K562 (cell line): ENCODE data around the gene KIF18B. TPM values are rescaled to one million over a fixed set of nuclear protein-coding genes. Genes with fewer than 3 reads are reported as not detected.

Experiments
- ATAC-seq: fragments of 200-7000 bp; cut with Tn5 transposase; 3 replicates; pipeline ENCODE4 v1.9.1; 2020; ENCODE audit warnings: moderate library complexity
- BruUV-seq: library from RNA; stranded (reverse); fragments of 400-500 nt; replicated peaks from 2 replicates; lab custom pipeline; 2021; lab: Mats Ljungman, UMichigan
- CTCF ChIA-PET: fragments of 300-600 bp; formaldehyde crosslinking; extraction: SDS; loops from one replicate; lab custom pipeline; 2021; ENCODE audit warnings: low intra/inter-chr PET ratio; lab: Yijun Ruan, JAX
- POLR2A ChIA-PET: fragments of 300-600, 350-650 bp; sonication (Branson Sonifier 250); formaldehyde crosslinking; extraction: SDS; loops from one replicate; lab custom pipeline; 2021; ENCODE audit warnings: antibody characterized with exemption, inconsistent platforms; lab: Yijun Ruan, JAX
- DNase-seq, 4 experiments: peaks; one replicate each; pipeline versions ENCODE4 v3.0.0 to v3.0.0-alpha.2; 2011 to 2018; ENCODE audit warnings: low spot score in 3 of 4, mixed read lengths in 3 of 4; ENCODE audit errors: extremely low read depth in 1 of 4
- FAIRE-seq: peaks from 2 replicates; lab custom pipeline; 2011; peaks lifted over from hg19 to GRCh38; lab: Jason Lieb, UNC
- H2AFZ ChIP-seq: 2 replicates; pipeline ENCODE4 v1.6.0; 2011; ENCODE audit warnings: low read depth, low read length, control low read depth, inconsistent platforms
- H3K27ac ChIP-seq: fragments of 200-600 bp; 3 replicates; pipeline ENCODE4 v1.8.0; 2011; ENCODE audit warnings: low read depth, mild to moderate bottlenecking, control low read depth, inconsistent platforms, low read length, moderate library complexity, mixed read lengths; ENCODE audit errors: extremely low read depth
- H3K27me3 ChIP-seq, 2 experiments: fragments of 300-600 bp in 1 of 2; 2 replicates in 1 of 2; 3 replicates in 1 of 2; pipeline versions ENCODE4 v1.6.0 to v1.8.0; 2011; ENCODE audit warnings: inconsistent platforms in 2 of 2, low read length in 2 of 2, mild to moderate bottlenecking in 1 of 2, mixed read lengths in 1 of 2, moderate library complexity in 1 of 2; ENCODE audit not compliant: control insufficient read depth in 2 of 2, insufficient read depth in 2 of 2
- H3K36me3 ChIP-seq: fragments of 300-600 bp; 3 replicates; pipeline ENCODE4 v1.8.0; 2011; ENCODE audit warnings: mild to moderate bottlenecking, low read length, inconsistent platforms; ENCODE audit not compliant: control insufficient read depth, insufficient read depth
- H3K4me1 ChIP-seq, 2 experiments: fragments of 200-600 bp in 1 of 2; replicated peaks in 1 of 2; 2 replicates in 1 of 2; 3 replicates in 1 of 2; pipeline versions ENCODE4 v1.5.1 to v1.8.0; 2011; ENCODE audit warnings: inconsistent platforms in 2 of 2, low read length in 2 of 2, mild to moderate bottlenecking in 1 of 2, mixed read lengths in 1 of 2, moderate library complexity in 1 of 2; ENCODE audit not compliant: control insufficient read depth in 2 of 2, insufficient read depth in 2 of 2
- H3K4me2 ChIP-seq: 2 replicates; pipeline ENCODE4 v1.6.1; 2011; ENCODE audit warnings: low read length, control low read depth, inconsistent platforms, mixed read lengths; ENCODE audit not compliant: insufficient read depth
- H3K4me3 ChIP-seq: fragments of 200-600 bp; sonication (generic), shearing (Covaris generic); 2 replicates; pipeline ENCODE4 v1.5.1; 2016; ENCODE audit warnings: control low read depth, inconsistent platforms
- H3K79me2 ChIP-seq: fragments of 200-600 bp; 3 replicates; pipeline ENCODE4 v1.8.0; 2011; ENCODE audit warnings: low read length, inconsistent platforms; ENCODE audit not compliant: control insufficient read depth, insufficient read depth
- H3K9ac ChIP-seq, 2 experiments: 2 replicates each; pipeline versions ENCODE4 v1.6.0 to v1.6.1; 2011; ENCODE audit warnings: low read depth in 2 of 2, low read length in 2 of 2, control low read depth in 1 of 2, inconsistent platforms in 1 of 2, mild to moderate bottlenecking in 1 of 2, mixed read lengths in 1 of 2; ENCODE audit not compliant: insufficient read depth in 1 of 2
- H3K9me1 ChIP-seq: one replicate; pipeline ENCODE4 v1.6.0; 2011; ENCODE audit warnings: inconsistent platforms, mild to moderate bottlenecking, low read length, moderate library complexity; ENCODE audit not compliant: control insufficient read depth, insufficient read depth
- H3K9me3 ChIP-seq: replicated peaks from 2 replicates; pipeline ENCODE4 v1.5.1; 2011; ENCODE audit warnings: low read depth, low read length, inconsistent platforms; ENCODE audit not compliant: control insufficient read depth, insufficient read depth
- H4K20me1 ChIP-seq: replicated peaks from 2 replicates; pipeline ENCODE4 v1.6.1; 2011; ENCODE audit warnings: low read length, inconsistent platforms, mixed read lengths; ENCODE audit not compliant: control insufficient read depth, insufficient read depth
- BRCA1 ChIP-seq, 2 experiments: fragments of 450-650 bp in 1 of 2; sonication (generic) in 1 of 2; formaldehyde crosslinking in 1 of 2; IDR thresholded peaks; 2 replicates each; pipeline versions ENCODE4 v1.5.0 to v1.6.1; 2017 to 2020; ENCODE audit warnings: mild to moderate bottlenecking in 1 of 2, missing genetic modification reagents in 1 of 2
- DLX4 ChIP-seq: fragments of 250-450 bp; sonication (Bioruptor Pico); IDR thresholded peaks from 2 replicates; pipeline ENCODE4 v1.6.1; 2021; ENCODE audit warnings: mild to moderate bottlenecking
- FOXK1 ChIP-seq: sonication (generic); formaldehyde crosslinking; IDR thresholded peaks from 2 replicates; pipeline ENCODE4 v1.8.0; 2022; ENCODE audit warnings: missing genetic modification reagents, mild to moderate bottlenecking, borderline replicate concordance
- LCOR ChIP-seq: sonication (generic); formaldehyde crosslinking; IDR thresholded peaks from 2 replicates; pipeline ENCODE4 v1.8.0; 2022; ENCODE audit warnings: mild to moderate bottlenecking, missing genetic modification reagents
- MCM5 ChIP-seq: fragments of 450-650 bp; IDR thresholded peaks from 2 replicates; pipeline ENCODE4 v1.6.1; 2016; ENCODE audit warnings: low read depth
- MEF2A ChIP-seq: IDR thresholded peaks from 2 replicates; pipeline ENCODE4 v1.6.1; 2011; ENCODE audit warnings: low read depth, mild to moderate bottlenecking, low read length, moderate library complexity; ENCODE audit not compliant: control insufficient read depth
- NCOA2 ChIP-seq, 2 experiments: fragments of 450-650 bp; IDR thresholded peaks; 2 replicates each; pipeline ENCODE4 v1.6.1; 2018; ENCODE audit warnings: mild to moderate bottlenecking in 2 of 2, moderate library complexity in 1 of 2; ENCODE audit not compliant: partially characterized antibody in 2 of 2
- NCOA4 ChIP-seq: fragments of 450-650 bp; IDR thresholded peaks from 2 replicates; pipeline ENCODE4 v1.6.1; 2018; ENCODE audit warnings: mild to moderate bottlenecking; ENCODE audit not compliant: partially characterized antibody
- NR1H2 ChIP-seq: sonication (generic); formaldehyde crosslinking; IDR thresholded peaks from 2 replicates; pipeline ENCODE4 v1.4.0; 2020; ENCODE audit warnings: mild to moderate bottlenecking, missing genetic modification reagents
- PRMT5 ChIP-seq: sonication (generic); formaldehyde crosslinking; IDR thresholded peaks from 2 replicates; pipeline ENCODE4 v1.5.0; 2020; ENCODE audit warnings: missing genetic modification reagents
- TFAM ChIP-seq: fragments of 250-450 bp; sonication (Bioruptor Pico); conservative IDR thresholded peaks from 2 replicates; pipeline ENCODE4 v1.5.0; 2021; ENCODE audit warnings: mild to moderate bottlenecking, moderate library complexity
- ZNF217 ChIP-seq: sonication (generic); formaldehyde crosslinking; IDR thresholded peaks from 2 replicates; pipeline ENCODE4 v1.8.0; 2022; ENCODE audit warnings: mild to moderate bottlenecking, missing genetic modification reagents
- ZNF232 ChIP-seq: sonication (generic); formaldehyde crosslinking; IDR thresholded peaks from 2 replicates; pipeline ENCODE4 v1.8.0; 2022; ENCODE audit warnings: mild to moderate bottlenecking, missing genetic modification reagents
- ZNF282 ChIP-seq: sonication (generic); formaldehyde crosslinking; IDR thresholded peaks from 2 replicates; pipeline ENCODE4 v1.8.1; 2023; ENCODE audit warnings: missing genetic modification reagents
- ZNF347 ChIP-seq: fragments of 450-650 bp; formaldehyde crosslinking; IDR thresholded peaks from 2 replicates; pipeline ENCODE4 v1.4.0; 2020; ENCODE audit warnings: low read depth, mild to moderate bottlenecking, moderate library complexity
- ZNF780A ChIP-seq: fragments of 250-450 bp; sonication (Bioruptor Pico); IDR thresholded peaks from 2 replicates; pipeline ENCODE4 v1.5.0; 2021; ENCODE audit warnings: mild to moderate bottlenecking
- ZSCAN29 ChIP-seq: fragments of 450-650 bp; IDR thresholded peaks from 2 replicates; pipeline ENCODE4 v1.6.1; 2017
- WGBS: fragments of 100-300 bp; shearing (Covaris generic); methylation state at CpG from one replicate; pipeline ENCODE4 v1.1.6; 2016; ENCODE audit warnings: low coverage, mixed read lengths; ENCODE audit not compliant: insufficient coverage; ENCODE audit errors: missing lambda C conversion rate; 5-methylcytosine and 5-hydroxymethylcytosine counted together
- in situ Hi-C: fragments of 300-500 bp; cut with MboI; formaldehyde crosslinking; loops from 4 replicates; pipeline ENCODE4 v1.15.0; 2018; ENCODE audit warnings: inconsistent platforms, mixed read lengths
- intact Hi-C: fragments of 100-400 bp; cut with micrococcal nuclease; formaldehyde crosslinking; loops from 2 replicates; pipeline ENCODE4 v1.14.2; 2022
- polyA plus RNA-seq, 8 experiments: library from polyadenylated mRNA; depleted of rRNA in 4 of 8; stranded (reverse) in 5 of 8; unstranded in 3 of 8; fragments of >200 nt; fragmentation: Nextera tagmentation in 2 of 8; fragmentation: Illumina TruSeq in 1 of 8; extraction: Ambion mirVana in 2 of 8; extraction: Trizol in 1 of 8; gene quantifications; 2 replicates each; pipeline versions ENCODE4 v1.2.1 to v1.2.3, GENCODE V29; 2011 to 2014; ENCODE audit warnings: inconsistent platforms in 1 of 8, missing spikeins in 1 of 8
- total RNA-seq, 7 experiments: library from RNA; depleted of rRNA in 6 of 7; stranded (reverse); fragments of >200 nt in 6 of 7; fragmentation: Illumina TruSeq in 2 of 7; extraction: Trizol in 2 of 7; gene quantifications; 2 replicates each; pipeline versions ENCODE4 v1.2.1 to v1.2.3, GENCODE V29; 2011 to 2021; ENCODE audit warnings: low replicate concordance in 1 of 7
- TF ChIP-seq, protein P1 (sequence below): fragments of 450-650 bp; formaldehyde crosslinking; IDR thresholded peaks from 2 replicates; pipeline ENCODE4 v1.4.0; 2020; ENCODE audit warnings: mild to moderate bottlenecking, moderate library complexity
- TF ChIP-seq, protein P2 (sequence below): fragments of 250-450 bp; sonication (Bioruptor Pico); IDR thresholded peaks from 2 replicates; pipeline ENCODE4 v1.4.0; 2020; ENCODE audit warnings: mild to moderate bottlenecking, moderate library complexity

KIF18B gene
- total and polyA plus RNA-seq, 9 of the 15 experiments (the other 6 are each of a cell fraction or from before 2014, with no cell fraction given), result 2.0 to 42.8 (median 13.2) TPM

GRCh38 chr17:44995436-44996001, 47.9 kb upstream of the KIF18B start:
- no peaks in the 10 kb centered on the region for H3K79me2 ChIP-seq
- no peaks in the 10 kb centered on the region; the same call in 1 of the 2 replicates for H4K20me1 ChIP-seq
- H3K4me2 ChIP-seq, result no peak overlapping the region
- no peak overlapping the region for H2AFZ ChIP-seq
- CTCF ChIA-PET, result no interaction called here
- no peaks in the 10 kb centered on the region for H3K9me3 ChIP-seq
- POLR2A ChIA-PET, result interaction anchor here (1.4 kb wide), 1 partner anchor 8 kb away, joined by 3 read pairs; no protein-coding TSS in a partner anchor
- no peak overlapping the region for H3K4me3 ChIP-seq
- peaks cover 22 to 62% of the 10 kb centered on the region in 2 experiments; a peak in 4 of 5 replicates for H3K27me3 ChIP-seq
- intact Hi-C loops (no loop called here), in situ Hi-C loops (no loop called here)
- no peaks in the 10 kb centered on the region for H3K36me3 ChIP-seq
- no peak overlapping the region for H3K9ac ChIP-seq
- DNase-seq (no peak), ATAC-seq (no peak), FAIRE-seq (no peak)
- H3K4me1 ChIP-seq, result 0 out of 5 replicates have a peak, but pooled peaks cover 0 to 3% of the 10 kb centered on the region in 2 experiments
- peaks cover 2% of the 10 kb centered on the region for H3K9me1 ChIP-seq
- BruUV-seq, result no TSS peak
- TF ChIP-seq ZNF780A (CRISPR knock-in tag) (no peak), ZSCAN29 (no peak), NCOA4 (no peak), MEF2A (no peak), DLX4 (no peak), FOXK1 (no peak), MCM5 (no peak), ZNF232 (CRISPR knock-in tag) (no peak), LCOR (CRISPR knock-in tag) (no peak), ZNF217 (CRISPR knock-in tag) (no peak), ZNF347 (CRISPR knock-in tag) (no peak), TFAM (CRISPR knock-in tag) (no peak), PRMT5 (CRISPR knock-in tag) (no peak), NR1H2 (no peak), BRCA1 (IDR thresholded peaks at IDR 0.05) (no peak), BRCA1 (CRISPR knock-in tag; IDR thresholded peaks at IDR 0.05) (no peak), NCOA2 (IDR thresholded peaks at IDR 0.05; ENCODE audit: partially characterized antibody in 2 of 2) (no peak), ZNF282 (CRISPR knock-in tag) (no peak)
- TF ChIP-seq, protein P1, sequence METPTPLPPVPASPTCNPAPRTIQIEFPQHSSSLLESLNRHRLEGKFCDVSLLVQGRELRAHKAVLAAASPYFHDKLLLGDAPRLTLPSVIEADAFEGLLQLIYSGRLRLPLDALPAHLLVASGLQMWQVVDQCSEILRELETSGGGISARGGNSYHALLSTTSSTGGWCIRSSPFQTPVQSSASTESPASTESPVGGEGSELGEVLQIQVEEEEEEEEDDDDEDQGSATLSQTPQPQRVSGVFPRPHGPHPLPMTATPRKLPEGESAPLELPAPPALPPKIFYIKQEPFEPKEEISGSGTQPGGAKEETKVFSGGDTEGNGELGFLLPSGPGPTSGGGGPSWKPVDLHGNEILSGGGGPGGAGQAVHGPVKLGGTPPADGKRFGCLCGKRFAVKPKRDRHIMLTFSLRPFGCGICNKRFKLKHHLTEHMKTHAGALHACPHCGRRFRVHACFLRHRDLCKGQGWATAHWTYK, result no peak
- TF ChIP-seq, protein P2, sequence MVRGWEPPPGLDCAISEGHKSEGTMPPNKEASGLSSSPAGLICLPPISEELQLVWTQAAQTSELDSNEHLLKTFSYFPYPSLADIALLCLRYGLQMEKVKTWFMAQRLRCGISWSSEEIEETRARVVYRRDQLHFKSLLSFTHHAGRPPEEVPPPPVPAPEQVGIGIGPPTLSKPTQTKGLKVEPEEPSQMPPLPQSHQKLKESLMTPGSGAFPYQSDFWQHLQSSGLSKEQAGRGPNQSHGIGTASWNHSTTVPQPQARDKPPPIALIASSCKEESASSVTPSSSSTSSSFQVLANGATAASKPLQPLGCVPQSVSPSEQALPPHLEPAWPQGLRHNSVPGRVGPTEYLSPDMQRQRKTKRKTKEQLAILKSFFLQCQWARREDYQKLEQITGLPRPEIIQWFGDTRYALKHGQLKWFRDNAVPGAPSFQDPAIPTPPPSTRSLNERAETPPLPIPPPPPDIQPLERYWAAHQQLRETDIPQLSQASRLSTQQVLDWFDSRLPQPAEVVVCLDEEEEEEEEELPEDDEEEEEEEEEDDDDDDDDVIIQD, result no peak
- 3% methylated on average over 6 of the region's 11 CpGs for WGBS
- no peak overlapping the region for H3K27ac ChIP-seq
